Activated T-helper 1 cell treated with anti-CD3 and anti-CD28 coated beads, Interleukin-12 subunit alpha, Interleukin-12 subunit beta, Interleukin-2, Interleukin-4 antibody, amounts not matched to agents 30 ng/mL and 10 ng/mL and 1 ng/mL, durations not matched to agents 14 hours and 24 hours and 36 hours (primary cell): ENCODE measurements around the gene RSL24D1. TPM values are rescaled to one million over a fixed set of nuclear protein-coding genes. Genes with fewer than 3 reads are reported as not detected.

ENCODE experiments used
- DNase-seq: peaks from one replicate; pipeline ENCODE4 v3.0.0; 2021; ENCODE audit warnings: low spot score
- H3K27ac Mint-ChIP-seq: one replicate; pipeline ENCODE4 v1.8.0; 2021; ENCODE audit warnings: mild to moderate bottlenecking, mixed read lengths
- H3K27me3 Mint-ChIP-seq: one replicate; pipeline ENCODE4 v1.8.0; 2022; ENCODE audit warnings: mild to moderate bottlenecking, moderate library complexity, mixed read lengths; ENCODE audit not compliant: insufficient read depth
- H3K36me3 Mint-ChIP-seq: one replicate; pipeline ENCODE4 v1.8.0; 2021; ENCODE audit warnings: low read depth, mixed read lengths
- H3K4me1 Mint-ChIP-seq: one replicate; pipeline ENCODE4 v1.8.0; 2021; ENCODE audit warnings: low read depth, mixed read lengths
- H3K4me3 Mint-ChIP-seq: one replicate; pipeline ENCODE4 v1.8.0; 2021; ENCODE audit warnings: mild to moderate bottlenecking, moderate library complexity, mixed read lengths
- H3K9me3 Mint-ChIP-seq: one replicate; pipeline ENCODE4 v1.8.0; 2021; ENCODE audit warnings: mixed read lengths
- intact Hi-C: fragments of 100-400 bp; cut with micrococcal nuclease; formaldehyde crosslinking; loops from one replicate; pipeline ENCODE4 v1.15.1; 2024
- total RNA-seq: library from RNA; stranded (reverse); gene quantifications from 2 replicates; pipeline ENCODE4 v1.2.3, GENCODE V29; 2022

RSL24D1 gene
- 111 and 116 TPM in 2 replicates for total RNA-seq

DNA sequence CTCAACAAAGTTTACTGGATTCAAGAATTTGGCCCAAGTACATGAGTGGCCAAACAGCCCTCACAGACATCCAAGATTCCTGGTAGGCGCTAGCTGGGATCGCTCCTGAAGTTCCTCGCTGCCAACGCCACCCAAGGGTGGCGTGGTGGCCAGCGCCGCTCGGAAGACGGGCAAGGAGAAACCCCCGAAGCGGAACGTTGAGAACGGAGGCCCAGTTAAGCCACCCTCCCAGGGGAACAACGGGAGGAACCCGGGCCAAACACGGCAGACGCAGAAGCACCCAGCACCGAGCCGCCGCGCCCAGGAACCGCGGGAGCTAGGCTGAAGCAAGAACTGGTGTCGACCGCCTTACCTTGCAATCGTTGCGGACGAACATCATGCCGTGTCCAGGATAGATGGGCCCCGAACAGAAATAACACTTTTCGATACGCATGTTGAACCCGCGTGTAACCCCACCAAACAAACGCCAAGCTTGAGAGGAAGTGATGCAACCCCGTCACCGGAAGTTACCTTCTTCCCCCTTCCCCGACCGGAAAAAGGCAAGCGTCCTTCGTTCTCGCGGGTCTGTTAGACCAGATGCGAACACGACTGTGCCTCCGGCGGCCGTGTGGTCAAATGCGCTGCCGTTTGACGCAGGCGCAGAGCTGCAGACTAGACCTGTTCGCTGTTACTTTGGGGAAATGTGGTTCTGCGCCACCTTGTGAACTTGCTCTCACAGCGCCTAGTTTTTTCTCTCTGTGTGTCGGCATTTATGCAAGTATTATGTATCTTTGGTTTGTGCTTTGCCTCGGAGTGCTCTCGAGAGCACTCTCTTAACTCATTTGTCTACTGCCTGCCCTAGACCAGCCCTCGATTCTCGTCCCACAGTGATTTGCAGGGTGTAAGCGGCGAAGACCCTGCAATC, at the start of gene RSL24D1:
Gene RSL24D1, minus strand, starts transcription at position 484 of the 904 bp plus-strand sequence. Its CDS starts 51 bp downstream, at position 433.
- peaks cover under 1% of the 10 kb centered on the region for H3K4me1 Mint-ChIP-seq
- no peak within 1 kb of the TSS for H3K4me3 Mint-ChIP-seq
- no peaks in the 10 kb centered on the region for H3K27me3 Mint-ChIP-seq
- H3K9me3 Mint-ChIP-seq: peaks cover 5% of the 10 kb centered on the region
- peak; percentile 94 for DNase-seq
- peaks cover 25% of the 10 kb centered on the region for H3K36me3 Mint-ChIP-seq
- intact Hi-C loops: loop anchor here (1.0 to 10.0 kb wide), 8 partner anchors 21 to 798 kb away; partner anchors contain the start of genes CCPG1, NEDD4, PIERCE2 and PIGB
- H3K27ac Mint-ChIP-seq: no peak within 1 kb of the TSS

- intact Hi-C loops: no loop called here
- Mint-ChIP-seq H3K36me3 (peaks cover 31% of the 10 kb centered on the region), H3K4me1 (peaks cover 67% of the 10 kb centered on the region), H3K27ac (peak overlapping the region; percentile 64), H3K27me3 (no peaks in the 10 kb centered on the region), H3K9me3 (no peaks in the 10 kb centered on the region), H3K4me3 (no peak overlapping the region)
- no peak for DNase-seq
Measured at GRCh38 chr15:55245059-55245458, 48.3 kb upstream of the RSL24D1 start.

DNA sequence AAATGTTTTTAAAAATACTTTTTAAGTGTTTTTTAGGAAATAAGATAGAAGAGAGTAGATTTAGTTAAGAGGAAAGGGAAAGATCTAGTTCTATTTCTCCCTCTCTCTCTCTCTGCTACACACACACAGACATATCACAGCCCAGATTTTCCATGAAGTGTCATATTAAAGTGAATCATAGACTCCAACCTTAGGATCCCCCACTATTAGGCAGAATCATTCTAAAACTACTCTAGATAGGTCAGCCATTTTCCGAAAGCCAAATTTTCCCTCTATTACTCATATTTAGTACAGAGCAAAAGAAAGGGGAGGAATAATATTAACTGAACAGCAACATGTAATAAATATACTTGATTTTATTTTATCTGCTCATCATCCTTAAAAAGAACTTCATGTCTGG, 45.1 kb upstream of the RSL24D1 start:
- no peak for DNase-seq
- peaks cover 37% of the 10 kb centered on the region for H3K36me3 Mint-ChIP-seq
- intact Hi-C loops: loop anchor here (1.0 kb wide), 3 partner anchors 9 to 47 kb away; partner anchors contain the start of gene RAB27A
- H3K9me3 Mint-ChIP-seq: no peaks in the 10 kb centered on the region
- H3K27me3 Mint-ChIP-seq: no peaks in the 10 kb centered on the region
- H3K4me3 Mint-ChIP-seq: no peak overlapping the region
- peak overlapping the region; percentile 41 for H3K27ac Mint-ChIP-seq
- peaks cover 76% of the 10 kb centered on the region for H3K4me1 Mint-ChIP-seq

DNA sequence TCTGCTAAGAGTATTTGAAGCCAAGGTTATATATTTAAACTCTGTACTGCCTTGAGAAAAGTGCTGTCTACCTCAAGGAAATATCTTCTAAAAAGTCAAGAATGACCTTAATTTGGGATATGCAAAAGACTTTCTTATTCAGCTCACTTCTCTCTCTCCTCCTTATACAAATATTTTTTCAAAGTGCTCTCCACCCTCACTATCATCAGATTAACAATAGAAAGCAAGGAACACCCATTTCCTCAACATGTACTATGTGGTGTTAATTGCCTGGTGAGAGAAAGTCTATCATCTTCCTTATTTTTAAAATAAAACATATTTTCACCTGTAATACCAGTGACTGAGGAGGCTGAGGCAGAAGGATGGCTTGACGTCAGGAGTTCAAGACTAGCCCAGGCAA, 44.4 kb upstream of the RSL24D1 start:
- no peaks in the 10 kb centered on the region for H3K9me3 Mint-ChIP-seq
- no peak overlapping the region for H3K27ac Mint-ChIP-seq
- H3K27me3 Mint-ChIP-seq: no peaks in the 10 kb centered on the region
- H3K4me1 Mint-ChIP-seq: peaks cover 82% of the 10 kb centered on the region
- no peak for DNase-seq
- peaks cover 34% of the 10 kb centered on the region for H3K36me3 Mint-ChIP-seq
- no peak overlapping the region for H3K4me3 Mint-ChIP-seq
- intact Hi-C loops: no loop called here

- no peak overlapping the region for H3K4me3 Mint-ChIP-seq
- peak overlapping the region; percentile 18 for H3K27ac Mint-ChIP-seq
- H3K4me1 Mint-ChIP-seq: peaks cover 89% of the 10 kb centered on the region
Measured at GRCh38 chr15:55240125-55240760, 43.5 kb upstream of the RSL24D1 start.

GRCh38 chr15:55239440-55240124, 42.8 kb upstream of the RSL24D1 start:
- intact Hi-C loops: loop anchor here (2.0 kb wide), 1 partner anchor 15 kb away; no protein-coding TSS in a partner anchor
- peak overlapping the region; percentile 18 for H3K27ac Mint-ChIP-seq
- DNase-seq: no peak
- H3K4me1 Mint-ChIP-seq: peaks cover 84% of the 10 kb centered on the region
- H3K36me3 Mint-ChIP-seq: peaks cover 29% of the 10 kb centered on the region
- H3K9me3 Mint-ChIP-seq: no peaks in the 10 kb centered on the region
- no peaks in the 10 kb centered on the region for H3K27me3 Mint-ChIP-seq
- no peak overlapping the region for H3K4me3 Mint-ChIP-seq

More at GRCh38 chr15:55240125-55240760, 43.5 kb upstream of the RSL24D1 start:
- no peaks in the 10 kb centered on the region for H3K27me3 Mint-ChIP-seq
- intact Hi-C loops: no loop called here
- H3K36me3 Mint-ChIP-seq: peaks cover 34% of the 10 kb centered on the region
- DNase-seq: no peak
- H3K9me3 Mint-ChIP-seq: no peaks in the 10 kb centered on the region

DNA sequence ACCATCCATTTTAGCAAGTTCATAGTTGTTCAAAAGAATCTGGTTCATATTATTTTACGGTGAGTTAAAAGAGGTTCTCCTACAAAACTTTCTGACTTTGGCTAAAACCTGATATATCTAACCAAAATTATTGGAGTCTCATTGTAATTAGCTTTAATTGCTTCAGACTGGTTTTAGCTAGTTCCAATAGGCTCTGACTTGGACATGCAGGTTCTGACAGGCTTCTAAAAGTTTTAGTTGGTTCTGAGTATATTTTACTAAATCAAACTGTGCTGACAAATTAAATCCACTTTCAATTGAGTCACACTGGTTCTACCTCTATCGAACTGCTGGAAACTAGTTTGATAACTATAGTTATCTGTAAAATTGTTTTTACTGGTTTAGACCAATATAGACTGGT, 42.1 kb upstream of the RSL24D1 start:
- H3K4me3 Mint-ChIP-seq: no peak overlapping the region
- H3K27ac Mint-ChIP-seq: no peak overlapping the region
- no peaks in the 10 kb centered on the region for H3K9me3 Mint-ChIP-seq
- intact Hi-C loops: loop anchor here (1.0 to 2.0 kb wide), 2 partner anchors 16 to 41 kb away; no protein-coding TSS in a partner anchor
- DNase-seq: no peak
- no peaks in the 10 kb centered on the region for H3K27me3 Mint-ChIP-seq
- peaks cover 31% of the 10 kb centered on the region for H3K36me3 Mint-ChIP-seq
- peaks cover 84% of the 10 kb centered on the region for H3K4me1 Mint-ChIP-seq

DNA sequence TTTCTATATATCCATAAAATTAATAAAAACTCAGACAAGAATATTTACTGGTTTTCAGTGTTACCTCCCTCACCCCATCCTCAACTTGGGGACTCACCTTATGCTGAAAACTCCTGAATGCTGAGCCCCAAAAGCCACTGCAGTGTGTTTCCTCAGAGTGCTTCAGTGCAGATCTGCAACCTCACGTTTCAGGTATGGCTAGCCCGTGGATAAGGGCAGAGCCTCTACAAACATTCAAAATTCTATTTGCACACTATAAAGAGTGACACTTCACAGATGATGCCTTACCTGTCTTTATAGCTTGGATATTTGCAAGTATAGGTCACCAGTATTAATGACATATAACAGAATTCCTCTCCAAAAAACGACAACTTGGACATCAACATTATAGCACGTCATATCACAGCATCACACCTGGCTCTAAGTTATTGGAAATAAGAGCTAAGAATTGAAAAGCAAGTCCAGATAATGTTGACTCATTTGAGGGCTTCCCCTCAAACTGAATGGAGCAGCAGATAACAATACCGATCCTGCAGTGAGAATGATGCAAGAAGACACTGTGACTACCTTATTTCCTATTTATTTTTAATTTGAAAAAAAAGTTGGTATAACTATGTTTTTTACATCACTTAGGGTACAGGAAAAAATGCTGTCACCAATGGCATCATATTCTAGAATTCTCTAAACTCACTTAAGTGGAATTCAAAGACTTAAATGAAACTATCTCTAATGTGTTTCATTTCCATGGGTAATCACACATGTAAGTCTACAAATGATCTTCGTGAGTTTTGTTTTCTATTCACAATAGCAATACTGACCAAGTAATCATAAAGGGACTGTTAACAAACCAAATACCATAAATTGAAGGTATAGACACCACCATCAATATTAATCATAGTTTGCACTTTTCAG, 40.7 kb upstream of the RSL24D1 start:
- DNase-seq: no peak
- peak overlapping the region; percentile 85 for H3K27ac Mint-ChIP-seq
- intact Hi-C loops: loop anchor here (1.0 to 2.0 kb wide), 5 partner anchors 10 to 43 kb away; no protein-coding TSS in a partner anchor
- H3K36me3 Mint-ChIP-seq: peaks cover 36% of the 10 kb centered on the region
- H3K9me3 Mint-ChIP-seq: no peaks in the 10 kb centered on the region
- H3K27me3 Mint-ChIP-seq: no peaks in the 10 kb centered on the region
- peak overlapping the region; percentile 45 for H3K4me3 Mint-ChIP-seq
- peaks cover 71% of the 10 kb centered on the region for H3K4me1 Mint-ChIP-seq

GRCh38 chr15:55235546-55236036, 38.9 kb upstream of the RSL24D1 start:
- no peaks in the 10 kb centered on the region for H3K27me3 Mint-ChIP-seq
- H3K4me3 Mint-ChIP-seq: no peak overlapping the region
- H3K9me3 Mint-ChIP-seq: no peaks in the 10 kb centered on the region
- H3K4me1 Mint-ChIP-seq: peaks cover 74% of the 10 kb centered on the region
- no peak for DNase-seq
- H3K36me3 Mint-ChIP-seq: peaks cover 48% of the 10 kb centered on the region
- no peak overlapping the region for H3K27ac Mint-ChIP-seq
- intact Hi-C loops: no loop called here

GRCh38 chr15:55234800-55235104, 38.0 kb upstream of the RSL24D1 start:
- Mint-ChIP-seq H3K36me3 (peaks cover 48% of the 10 kb centered on the region), H3K27ac (no peak overlapping the region), H3K4me1 (peaks cover 74% of the 10 kb centered on the region), H3K4me3 (no peak overlapping the region), H3K9me3 (no peaks in the 10 kb centered on the region), H3K27me3 (no peaks in the 10 kb centered on the region)
- no peak for DNase-seq
- intact Hi-C loops: no loop called here

DNA sequence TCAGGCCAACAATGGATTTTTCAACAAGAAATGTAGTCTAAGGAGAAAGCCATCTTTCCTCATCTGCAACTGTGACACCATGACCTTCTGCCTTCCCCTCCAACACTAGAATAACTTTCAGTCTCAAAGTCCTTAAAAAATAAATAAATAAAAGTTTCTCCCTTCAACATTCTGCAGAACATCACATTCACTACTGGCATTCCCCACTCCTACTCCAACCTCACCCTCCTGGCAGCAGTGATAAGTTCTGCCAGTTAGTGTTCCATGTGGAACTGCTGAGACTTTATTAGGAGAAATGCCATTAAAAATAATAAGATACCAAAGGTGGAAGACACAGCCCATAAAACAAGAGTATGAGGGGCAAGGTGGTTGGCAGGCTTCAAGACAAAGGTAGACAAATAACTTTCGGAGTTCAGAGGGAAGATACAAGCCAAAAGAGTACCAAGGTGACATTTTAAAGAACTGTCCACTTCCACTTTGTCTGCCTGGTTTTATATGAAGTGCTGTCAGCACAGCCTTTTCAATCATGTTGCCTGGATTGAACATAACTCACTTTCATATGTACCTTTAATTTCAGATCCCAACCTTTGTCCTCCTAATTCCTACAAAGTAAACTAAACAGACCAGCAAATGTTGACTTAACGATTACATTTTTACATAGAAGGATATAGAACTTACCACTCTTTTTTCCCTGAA, 37.5 kb upstream of the RSL24D1 start:
- no peak for DNase-seq
- Mint-ChIP-seq H3K36me3 (peaks cover 48% of the 10 kb centered on the region), H3K27ac (no peak overlapping the region), H3K4me1 (peaks cover 71% of the 10 kb centered on the region), H3K4me3 (no peak overlapping the region), H3K9me3 (no peaks in the 10 kb centered on the region), H3K27me3 (no peaks in the 10 kb centered on the region)
- intact Hi-C loops: no loop called here
